Measurements from ENCODE around the gene ANXA1.

The ANXA1 gene

DNA sequence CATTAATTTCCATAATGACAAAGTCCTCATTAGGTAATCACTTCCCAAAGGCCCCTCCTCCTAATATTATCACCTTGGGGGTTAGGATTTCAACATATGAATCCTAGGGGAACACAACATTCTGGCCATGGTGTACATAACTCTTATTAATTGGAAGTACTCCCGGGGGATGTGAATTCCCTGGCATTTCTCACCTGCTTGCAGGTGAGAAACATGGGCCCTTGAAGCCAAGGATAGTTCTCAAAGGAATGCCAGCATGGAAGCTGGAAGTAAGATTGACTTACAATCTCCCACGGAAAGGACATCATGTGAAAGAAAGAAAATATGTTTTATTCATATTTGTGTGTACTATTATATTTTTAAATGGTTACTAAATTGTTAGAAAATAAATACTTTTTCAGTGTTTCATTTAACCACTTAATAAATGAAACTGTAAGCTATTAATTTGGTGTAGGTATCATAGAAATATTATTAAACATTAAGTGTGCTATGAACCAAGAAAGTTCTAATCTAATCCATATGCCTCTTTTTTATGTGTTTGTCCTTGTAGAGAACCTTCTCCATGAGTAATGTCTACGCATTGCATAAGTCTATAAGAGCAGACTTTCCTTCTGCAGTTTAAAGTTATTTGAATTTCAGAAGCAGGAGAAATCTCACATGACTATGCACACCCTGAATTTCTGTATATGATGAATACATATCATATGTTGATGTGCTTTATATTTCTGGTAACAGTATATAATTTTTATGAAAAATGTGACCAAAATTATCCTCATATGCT, 59.4 kb downstream of the ANXA1 start:
- no peak for DNase-seq (ENCODE audit: low spot score)

DNA sequence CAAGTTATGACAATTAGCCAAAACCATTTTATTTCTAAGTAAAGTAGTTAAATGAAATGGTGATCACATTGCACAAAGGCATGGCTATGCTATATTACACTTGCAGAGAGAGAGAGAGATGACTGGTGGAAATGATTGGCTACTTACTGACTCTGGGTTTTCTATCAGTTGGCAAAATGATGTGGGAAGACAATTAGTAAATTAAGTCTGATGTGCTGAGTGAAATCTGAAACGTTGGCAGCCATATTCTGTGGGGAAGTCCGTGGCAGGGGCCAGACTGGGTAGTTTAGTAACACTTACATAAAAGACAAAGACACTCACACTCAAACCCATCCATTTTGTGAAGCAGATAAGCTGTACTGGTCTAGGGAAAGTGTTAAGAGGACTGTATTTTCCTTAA, 61.6 kb downstream of the ANXA1 start:
- peak; percentile 22 for DNase-seq (ENCODE audit: low spot score)

DNA sequence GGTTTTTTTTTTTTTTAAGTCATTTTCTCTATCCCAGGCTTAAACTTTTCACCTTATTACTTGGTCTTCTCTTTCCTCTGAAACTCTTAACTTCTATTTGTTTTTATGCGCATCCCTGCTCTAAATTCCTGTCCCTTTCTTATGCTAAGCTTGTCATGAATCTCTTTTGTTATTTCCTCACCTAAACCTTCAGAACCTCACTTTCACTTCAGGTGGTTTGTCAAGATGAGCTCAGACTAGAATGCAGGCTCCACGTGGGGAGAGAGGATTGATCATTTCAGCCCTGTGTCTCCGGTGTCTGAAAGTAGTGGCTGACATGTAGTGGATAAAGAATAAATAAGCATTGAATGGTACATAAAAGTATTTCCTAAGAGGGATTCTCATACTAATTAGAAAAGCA, 63.6 kb downstream of the ANXA1 start:
- no peak for DNase-seq (ENCODE audit: low spot score)

DNA sequence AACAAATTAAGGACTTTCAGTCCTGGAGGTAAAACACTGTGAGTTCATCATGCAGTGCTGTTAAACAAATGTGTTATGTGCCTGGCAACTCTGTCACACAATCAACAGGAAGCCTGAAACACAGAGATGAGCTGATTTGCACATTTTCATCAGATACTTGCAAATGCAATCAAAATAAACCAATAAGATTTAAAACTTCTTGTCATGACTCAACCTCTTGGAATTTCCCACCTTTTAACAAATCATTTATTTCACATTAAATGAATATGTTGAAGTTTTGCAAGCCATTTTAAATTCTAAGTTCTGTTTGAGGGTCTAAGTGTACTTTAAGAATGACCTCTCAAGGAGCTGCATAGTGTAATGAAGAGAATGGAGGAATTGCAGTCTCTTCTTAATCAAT, 64.4 kb downstream of the ANXA1 start:
- no peak for DNase-seq (ENCODE audit: low spot score)
